ENCODE measurements around the gene RBKS. TPM values are rescaled to one million over a fixed set of nuclear protein-coding genes. Genes with fewer than 3 reads are reported as not detected.

RBKS gene
- total RNA-seq, 1 donor from 2014 or later, result 1.6 TPM

DNA sequence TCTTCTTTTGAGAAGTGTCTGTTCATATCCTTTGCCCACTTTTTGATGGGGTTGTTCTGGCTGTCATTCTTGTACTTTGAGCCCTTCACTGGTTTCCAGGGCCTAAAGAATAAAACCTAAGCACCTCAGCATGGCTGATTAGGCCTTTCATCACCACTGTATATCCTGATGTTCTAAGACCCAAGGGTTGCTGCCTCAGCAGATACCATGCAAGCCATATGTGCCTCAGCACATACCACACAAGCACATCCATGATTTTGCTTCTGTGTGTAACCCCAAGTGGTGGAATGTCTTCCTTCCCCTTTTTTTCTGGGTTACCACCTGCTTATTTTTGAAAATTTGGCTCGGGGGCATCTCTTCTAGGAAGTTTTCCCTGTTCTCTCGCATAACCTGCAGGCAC, 11.4 kb downstream of the RBKS start:
- H3K36me3 ChIP-seq (ENCODE audit: insufficient read depth, low read length), result no peaks in the 10 kb centered on the region
- TF ChIP-seq, protein P1, sequence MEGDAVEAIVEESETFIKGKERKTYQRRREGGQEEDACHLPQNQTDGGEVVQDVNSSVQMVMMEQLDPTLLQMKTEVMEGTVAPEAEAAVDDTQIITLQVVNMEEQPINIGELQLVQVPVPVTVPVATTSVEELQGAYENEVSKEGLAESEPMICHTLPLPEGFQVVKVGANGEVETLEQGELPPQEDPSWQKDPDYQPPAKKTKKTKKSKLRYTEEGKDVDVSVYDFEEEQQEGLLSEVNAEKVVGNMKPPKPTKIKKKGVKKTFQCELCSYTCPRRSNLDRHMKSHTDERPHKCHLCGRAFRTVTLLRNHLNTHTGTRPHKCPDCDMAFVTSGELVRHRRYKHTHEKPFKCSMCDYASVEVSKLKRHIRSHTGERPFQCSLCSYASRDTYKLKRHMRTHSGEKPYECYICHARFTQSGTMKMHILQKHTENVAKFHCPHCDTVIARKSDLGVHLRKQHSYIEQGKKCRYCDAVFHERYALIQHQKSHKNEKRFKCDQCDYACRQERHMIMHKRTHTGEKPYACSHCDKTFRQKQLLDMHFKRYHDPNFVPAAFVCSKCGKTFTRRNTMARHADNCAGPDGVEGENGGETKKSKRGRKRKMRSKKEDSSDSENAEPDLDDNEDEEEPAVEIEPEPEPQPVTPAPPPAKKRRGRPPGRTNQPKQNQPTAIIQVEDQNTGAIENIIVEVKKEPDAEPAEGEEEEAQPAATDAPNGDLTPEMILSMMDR (IDR thresholded peaks at IDR 0.05; ENCODE audit: insufficient read depth, low read depth, low read length), result no peak
- TF ChIP-seq EZH2 (IDR thresholded peaks at IDR 0.05; ENCODE audit: insufficient read depth, low read length), result no peak
- H3K9me3 Mint-ChIP-seq (ENCODE audit: unreplicated experiment), result peaks cover 27% of the 10 kb centered on the region
- H3K9ac ChIP-seq (ENCODE audit: low read length), result no peak overlapping the region
- no peaks in the 10 kb centered on the region for H3K36me3 Mint-ChIP-seq (ENCODE audit: low read depth, unreplicated experiment)
- H3K4me1 ChIP-seq (ENCODE audit: insufficient read depth, low read length), result no peaks in the 10 kb centered on the region
- H3K79me2 ChIP-seq (ENCODE audit: insufficient read depth, low read length), result no peaks in the 10 kb centered on the region
- no peak overlapping the region for H2AFZ ChIP-seq (ENCODE audit: low read depth, low read length)
- no peaks in the 10 kb centered on the region for H4K20me1 ChIP-seq (ENCODE audit: insufficient read depth, low read length)
- no peaks in the 10 kb centered on the region for H3K27me3 Mint-ChIP-seq (ENCODE audit: low read depth, unreplicated experiment)
- no peak overlapping the region for H3K27ac ChIP-seq (ENCODE audit: low read depth, low read length)
- no peak overlapping the region for H3K4me3 Mint-ChIP-seq (ENCODE audit: unreplicated experiment)
- no peaks in the 10 kb centered on the region for H3K9me3 ChIP-seq (ENCODE audit: insufficient read depth, low read depth, low read length)
- H3K4me2 ChIP-seq (ENCODE audit: low read length), result no peak overlapping the region
- H3K27me3 ChIP-seq (ENCODE audit: insufficient read depth, low read length), result no peaks in the 10 kb centered on the region
- no peak overlapping the region for H3K4me3 ChIP-seq (ENCODE audit: insufficient read depth, low read depth, low read length)
- FAIRE-seq (no peak), DNase-seq (ENCODE audit: low read depth) (no peak)
- no peak overlapping the region for H3K27ac Mint-ChIP-seq (ENCODE audit: unreplicated experiment)
- peaks cover 5% of the 10 kb centered on the region for H3K4me1 Mint-ChIP-seq (ENCODE audit: low read depth, unreplicated experiment)

- no peak for TF ChIP-seq EZH2 (IDR thresholded peaks at IDR 0.05; ENCODE audit: insufficient read depth, low read length)
- TF ChIP-seq, protein P1 (IDR thresholded peaks at IDR 0.05; ENCODE audit: insufficient read depth, low read depth, low read length), result no peak
- H3K9me3 Mint-ChIP-seq (ENCODE audit: unreplicated experiment), result peaks cover 14% of the 10 kb centered on the region
- Histone ChIP-seq H3K27me3 (ENCODE audit: insufficient read depth, low read length) (no peaks in the 10 kb centered on the region), H3K9ac (ENCODE audit: low read length) (no peak overlapping the region), H3K27ac (ENCODE audit: low read depth, low read length) (no peak overlapping the region), H4K20me1 (ENCODE audit: insufficient read depth, low read length) (no peaks in the 10 kb centered on the region), H3K4me1 (ENCODE audit: insufficient read depth, low read length) (peaks cover 6% of the 10 kb centered on the region), H3K36me3 (ENCODE audit: insufficient read depth, low read length) (no peaks in the 10 kb centered on the region), H3K79me2 (ENCODE audit: insufficient read depth, low read length) (no peaks in the 10 kb centered on the region), H3K9me3 (ENCODE audit: insufficient read depth, low read depth, low read length) (no peaks in the 10 kb centered on the region), H3K4me3 (ENCODE audit: insufficient read depth, low read depth, low read length) (no peak overlapping the region), H3K4me2 (ENCODE audit: low read length) (no peak overlapping the region), H2AFZ (ENCODE audit: low read depth, low read length) (no peak overlapping the region)
- H3K4me3 Mint-ChIP-seq (ENCODE audit: unreplicated experiment), result peak overlapping the region; percentile 37
- FAIRE-seq (no peak), DNase-seq (ENCODE audit: low read depth) (no peak)
- H3K27ac Mint-ChIP-seq (ENCODE audit: unreplicated experiment), result no peak overlapping the region
- no peaks in the 10 kb centered on the region for H3K27me3 Mint-ChIP-seq (ENCODE audit: low read depth, unreplicated experiment)
- H3K36me3 Mint-ChIP-seq (ENCODE audit: low read depth, unreplicated experiment), result no peaks in the 10 kb centered on the region
- peaks cover 5% of the 10 kb centered on the region for H3K4me1 Mint-ChIP-seq (ENCODE audit: low read depth, unreplicated experiment)
Observed at GRCh38 chr2:27875089-27875881, 14.9 kb downstream of the RBKS start.

- peaks cover 5% of the 10 kb centered on the region for H3K4me1 Mint-ChIP-seq (ENCODE audit: low read depth, unreplicated experiment)
- FAIRE-seq (no peak), DNase-seq (ENCODE audit: low read depth) (no peak)
- no peak overlapping the region for H3K4me2 ChIP-seq (ENCODE audit: low read length)
- H3K4me3 ChIP-seq (ENCODE audit: insufficient read depth, low read depth, low read length), result no peak overlapping the region
- H4K20me1 ChIP-seq (ENCODE audit: insufficient read depth, low read length), result no peaks in the 10 kb centered on the region
- peaks cover 6% of the 10 kb centered on the region for H3K4me1 ChIP-seq (ENCODE audit: insufficient read depth, low read length)
- H3K9me3 ChIP-seq (ENCODE audit: insufficient read depth, low read depth, low read length), result no peaks in the 10 kb centered on the region
- no peak overlapping the region for H3K4me3 Mint-ChIP-seq (ENCODE audit: unreplicated experiment)
- no peak overlapping the region for H3K27ac Mint-ChIP-seq (ENCODE audit: unreplicated experiment)
- H3K9ac ChIP-seq (ENCODE audit: low read length), result no peak overlapping the region
- peaks cover 6% of the 10 kb centered on the region for H3K9me3 Mint-ChIP-seq (ENCODE audit: unreplicated experiment)
- no peak overlapping the region for H2AFZ ChIP-seq (ENCODE audit: low read depth, low read length)
- no peaks in the 10 kb centered on the region for H3K36me3 ChIP-seq (ENCODE audit: insufficient read depth, low read length)
- H3K27me3 Mint-ChIP-seq (ENCODE audit: low read depth, unreplicated experiment), result no peaks in the 10 kb centered on the region
- no peaks in the 10 kb centered on the region for H3K79me2 ChIP-seq (ENCODE audit: insufficient read depth, low read length)
- no peaks in the 10 kb centered on the region for H3K36me3 Mint-ChIP-seq (ENCODE audit: low read depth, unreplicated experiment)
- H3K27me3 ChIP-seq (ENCODE audit: insufficient read depth, low read length), result no peaks in the 10 kb centered on the region
- H3K27ac ChIP-seq (ENCODE audit: low read depth, low read length), result no peak overlapping the region
- no peak for TF ChIP-seq EZH2 (IDR thresholded peaks at IDR 0.05; ENCODE audit: insufficient read depth, low read length)
- TF ChIP-seq, protein P1 (IDR thresholded peaks at IDR 0.05; ENCODE audit: insufficient read depth, low read depth, low read length), result no peak
Observed at GRCh38 chr2:27873091-27873490, 17.1 kb downstream of the RBKS start.

All from astrocyte (in vitro differentiated cells and primary cell).